ENCODE results near the gene TENM4. TPM values are rescaled to one million over a fixed set of nuclear protein-coding genes. Genes with fewer than 3 reads are reported as not detected.

The TENM4 gene
- total RNA-seq, 1 donor from 2014 or later: under 0.01 TPM

- DNase-seq (ENCODE audit: low read depth in 2 of 2): no peak
Measured at GRCh38 chr11:78717041-78717440, 723.8 kb downstream of the TENM4 start.

- peak; percentile 20 to 37 for DNase-seq (ENCODE audit: low read depth in 2 of 2)
Measured at GRCh38 chr11:78715639-78716311, 725.1 kb downstream of the TENM4 start.

DNA sequence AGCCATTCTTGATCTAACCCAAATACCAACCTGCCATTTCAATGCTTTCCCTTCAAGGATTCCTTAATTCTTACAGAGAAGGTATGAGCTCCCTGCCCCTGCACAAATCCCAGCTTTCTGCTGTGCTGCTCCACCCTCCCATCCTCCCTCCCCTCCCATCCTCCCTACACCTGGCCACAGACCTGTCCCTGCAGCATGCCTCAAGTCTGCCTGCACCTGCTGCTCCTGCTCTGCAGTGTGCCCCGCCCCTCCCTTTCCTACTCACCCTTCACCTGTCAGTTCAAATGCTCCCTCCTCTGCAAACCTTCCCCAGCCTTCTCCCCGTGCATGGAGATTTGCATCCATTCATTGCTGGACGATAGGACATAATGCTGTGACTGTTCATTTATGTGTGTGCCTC is 726.3 kb downstream of the TENM4 start:
- no peak for DNase-seq (ENCODE audit: low read depth in 2 of 2)

- no peak for DNase-seq (ENCODE audit: low read depth in 2 of 2)
Measured at GRCh38 chr11:78711735-78712134, 729.1 kb downstream of the TENM4 start.

DNA sequence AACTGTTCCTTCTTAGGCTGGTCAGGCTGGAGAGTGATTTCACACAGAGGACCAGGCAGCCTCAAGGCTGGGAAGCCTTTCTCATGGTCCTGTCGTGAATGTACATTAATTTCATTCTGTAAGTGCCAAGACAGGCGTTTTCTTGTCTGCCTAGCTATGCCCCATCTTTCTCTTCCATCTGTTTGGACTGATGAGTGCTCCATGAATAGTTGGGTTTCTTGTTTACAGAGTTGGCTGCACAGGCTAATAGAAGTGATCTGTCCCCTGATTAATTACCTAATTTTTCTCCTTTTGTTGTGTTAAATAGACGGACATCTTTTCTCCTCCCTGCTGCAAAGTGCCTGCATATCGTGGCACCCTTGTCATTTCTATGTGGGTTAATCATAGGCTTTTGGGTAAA is 730.4 kb downstream of the TENM4 start:
- DNase-seq (ENCODE audit: low read depth in 2 of 2): no peak

GRCh38 chr11:78708388-78708787 is 732.4 kb downstream of the TENM4 start:
- DNase-seq (ENCODE audit: low read depth in 2 of 2): no peak

GRCh38 chr11:78706551-78706950 is 734.3 kb downstream of the TENM4 start:
- no peak for DNase-seq (ENCODE audit: low read depth in 2 of 2)

DNA sequence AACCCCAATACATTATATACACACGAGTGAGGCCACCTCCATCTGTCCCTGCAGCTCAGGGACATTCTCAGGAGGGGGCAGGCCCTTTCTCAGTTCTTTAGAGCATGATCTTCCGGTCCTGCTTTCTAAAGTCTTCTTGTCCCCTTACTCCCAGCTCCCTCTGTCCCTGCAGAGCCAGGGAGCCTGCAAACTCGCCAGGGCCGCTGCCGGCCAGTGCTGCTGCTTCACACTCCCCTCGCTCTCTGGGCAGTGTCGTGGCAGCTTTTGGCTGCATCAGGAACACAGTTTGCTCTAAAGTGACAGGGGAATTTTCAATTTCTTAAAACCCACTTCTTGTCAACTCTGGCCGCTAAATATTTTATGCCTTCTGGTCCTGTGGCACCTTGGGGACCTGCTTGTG is 736.0 kb downstream of the TENM4 start:
- DNase-seq (ENCODE audit: low read depth in 2 of 2): no peak

GRCh38 chr11:78699609-78700135 is 741.2 kb downstream of the TENM4 start:
- no peak for DNase-seq (ENCODE audit: low read depth in 2 of 2)

GRCh38 chr11:78698612-78699011 is 742.2 kb downstream of the TENM4 start:
- no peak for DNase-seq (ENCODE audit: low read depth in 2 of 2)

DNA sequence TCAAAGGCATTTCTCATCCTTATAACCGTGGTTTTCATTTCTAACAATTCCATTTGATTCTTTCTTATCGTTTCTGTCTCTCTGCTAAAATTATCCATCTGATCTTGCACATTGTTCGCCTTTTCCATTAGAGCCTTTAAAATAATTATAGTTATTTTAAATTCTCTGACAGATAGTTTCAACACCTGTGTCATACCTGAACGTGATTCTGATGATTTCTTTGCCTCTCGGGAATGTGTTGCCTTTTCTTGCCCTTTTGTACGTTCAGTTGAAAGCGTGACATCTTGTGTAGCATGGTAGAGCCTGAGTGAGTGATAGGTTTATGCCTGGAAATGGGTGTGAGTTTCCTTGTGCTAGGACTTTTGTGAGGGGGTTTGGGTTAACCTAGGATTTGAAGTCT is 744.7 kb downstream of the TENM4 start:
- DNase-seq (ENCODE audit: low read depth in 2 of 2): no peak

- no peak for DNase-seq (ENCODE audit: low read depth in 2 of 2)
Measured at GRCh38 chr11:78694152-78694551, 746.7 kb downstream of the TENM4 start.

- no peak for DNase-seq (ENCODE audit: low read depth in 2 of 2)
Measured at GRCh38 chr11:78691215-78691614, 749.6 kb downstream of the TENM4 start.

GRCh38 chr11:78690352-78690987 is 750.4 kb downstream of the TENM4 start:
- DNase-seq (ENCODE audit: low read depth in 2 of 2): no peak

DNA sequence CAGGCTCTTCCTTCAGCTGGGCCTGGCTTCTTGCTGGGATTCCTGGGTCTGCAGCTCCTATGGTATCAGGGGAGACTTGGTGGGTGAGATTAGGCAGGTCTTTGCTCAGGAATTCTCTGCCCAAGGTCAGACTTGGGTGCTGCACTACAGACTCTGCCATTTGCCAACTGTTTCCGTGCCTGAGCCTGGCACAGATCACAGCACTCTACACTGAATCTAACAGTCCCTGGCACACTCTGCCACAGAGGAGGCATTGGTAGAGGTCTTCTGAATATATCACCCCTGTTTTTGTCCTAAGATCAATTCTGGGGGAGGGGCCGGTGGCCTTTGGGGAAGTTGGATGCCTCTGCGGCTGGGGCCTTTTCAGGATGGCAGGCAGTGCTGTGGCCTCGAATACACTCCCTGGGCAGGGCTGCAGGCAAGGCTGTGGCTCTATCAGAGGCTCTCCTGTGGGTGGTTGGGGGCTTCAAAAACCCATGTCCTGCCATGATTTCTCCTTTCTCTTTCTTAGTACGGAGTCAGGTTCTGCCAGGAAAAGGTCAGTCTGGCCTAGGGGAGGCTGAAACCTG is 751.2 kb downstream of the TENM4 start:
- no peak for DNase-seq (ENCODE audit: low read depth in 2 of 2)

- no peak for DNase-seq (ENCODE audit: low read depth in 2 of 2)
Measured at GRCh38 chr11:78689101-78689500, 751.7 kb downstream of the TENM4 start.

GRCh38 chr11:78688460-78688859 is 752.4 kb downstream of the TENM4 start:
- no peak for DNase-seq (ENCODE audit: low read depth in 2 of 2)

- no peak for DNase-seq (ENCODE audit: low read depth in 2 of 2)
Measured at GRCh38 chr11:78685156-78685555, 755.7 kb downstream of the TENM4 start.

DNA sequence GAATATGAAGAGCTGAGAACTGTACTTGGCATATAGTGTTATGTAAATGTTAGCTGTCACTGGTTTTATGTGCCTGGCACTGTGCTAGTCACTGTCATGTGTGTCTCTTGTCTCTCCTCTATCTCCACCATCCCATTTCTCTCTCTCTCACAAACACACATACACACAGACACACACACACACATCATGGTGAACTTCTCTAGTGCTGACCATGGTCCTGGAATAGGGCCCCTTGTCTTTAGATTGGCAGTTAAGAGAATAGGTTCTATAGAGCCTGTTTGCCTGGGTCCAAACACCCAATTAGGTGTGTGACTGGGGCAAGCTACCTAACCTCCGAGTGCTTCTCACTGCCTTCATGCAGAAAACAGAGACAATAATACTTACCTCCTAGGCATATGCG is 756.5 kb downstream of the TENM4 start:
- DNase-seq (ENCODE audit: low read depth in 2 of 2): no peak

DNA sequence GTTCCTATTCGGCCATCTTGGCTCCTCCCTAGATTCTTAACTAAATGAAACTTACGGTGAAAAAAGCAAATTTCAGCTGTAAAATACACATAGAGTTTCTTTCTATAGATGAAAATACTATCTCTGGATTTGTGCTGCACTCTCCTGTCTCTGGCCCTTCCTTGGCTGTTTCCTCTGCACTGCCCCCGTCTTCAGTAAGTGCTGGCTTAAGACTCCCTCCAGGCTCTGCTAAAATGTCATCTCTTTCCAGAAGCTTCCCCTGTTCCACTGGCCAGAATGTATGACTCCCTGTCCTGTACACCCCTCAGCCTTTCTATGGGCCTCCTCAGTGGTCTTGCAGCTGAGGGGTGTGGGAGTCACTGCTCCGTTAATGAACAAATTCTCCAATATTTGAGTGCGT is 757.1 kb downstream of the TENM4 start:
- DNase-seq (ENCODE audit: low read depth in 2 of 2): no peak

DNA sequence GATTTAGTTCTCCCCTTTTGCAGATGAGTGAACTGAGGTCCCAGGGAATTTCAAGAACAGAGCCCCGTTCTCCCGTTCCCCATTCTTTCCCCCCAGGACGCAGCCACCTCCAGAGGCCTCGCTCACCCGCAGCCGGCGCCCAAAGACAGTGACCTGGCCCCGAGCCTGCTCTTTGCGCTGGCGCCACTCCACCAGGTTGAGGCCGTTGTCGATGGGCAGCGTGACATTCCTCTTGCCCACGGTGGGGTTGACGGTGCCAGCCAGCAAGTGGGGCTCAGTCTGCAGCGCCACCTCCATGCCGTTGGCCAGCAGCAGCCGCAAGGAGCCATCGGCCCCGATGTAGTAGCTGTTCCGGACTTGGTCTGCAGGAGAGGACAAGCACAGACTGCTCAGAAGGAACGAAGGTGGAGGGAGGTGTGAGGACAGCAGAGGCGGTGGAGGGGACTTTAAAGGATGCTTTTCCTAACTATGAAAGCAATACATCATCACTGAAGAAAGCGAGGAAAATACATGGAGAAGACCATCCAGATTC is 764.7 kb downstream of the TENM4 start:
- no peak for DNase-seq (ENCODE audit: low read depth in 2 of 2)

DNA sequence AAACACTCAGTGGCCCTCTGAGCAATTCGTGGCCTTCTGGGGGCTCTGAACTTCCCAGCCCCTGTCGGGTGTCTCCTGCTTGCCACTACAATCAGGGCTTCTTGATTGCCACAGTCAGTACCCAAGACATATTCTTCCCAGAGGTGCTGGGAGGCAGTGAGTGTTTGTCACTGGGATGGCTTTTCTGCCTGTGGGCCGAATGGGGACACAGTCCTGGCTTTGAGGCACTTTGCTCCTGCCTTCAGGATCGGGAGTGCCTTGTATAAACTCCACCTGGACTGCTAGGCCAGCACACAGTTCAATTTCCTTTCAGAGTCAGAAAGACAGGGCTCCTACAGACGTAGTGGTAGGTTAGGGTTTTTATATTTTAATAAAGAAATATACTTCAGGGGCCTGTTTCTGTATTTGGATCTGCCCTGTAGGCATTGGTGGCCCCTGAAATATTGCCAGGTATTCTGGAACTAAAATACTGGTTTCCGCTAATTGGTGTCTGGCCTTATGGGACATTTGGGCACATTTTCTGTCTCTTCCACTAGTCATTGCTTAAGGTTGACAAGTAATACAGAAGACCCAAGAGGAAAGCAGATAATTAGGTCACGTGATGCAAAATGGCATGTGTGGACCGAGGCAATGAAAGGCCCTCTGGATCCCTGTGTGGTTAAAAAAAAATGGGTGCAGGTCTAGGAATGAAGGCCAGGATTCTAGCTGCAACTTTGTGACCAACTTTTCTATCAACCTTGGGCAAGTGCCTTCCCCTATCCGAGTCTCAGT is 767.8 kb downstream of the TENM4 start:
- no peak for DNase-seq (ENCODE audit: low read depth in 2 of 2)

All from dermis microvascular lymphatic vessel endothelial cell (primary cell).